Neural cell (in vitro differentiated cells): ENCODE results near the gene PCYT1B. TPM values are rescaled to one million over a fixed set of nuclear protein-coding genes. Genes with fewer than 3 reads are reported as not detected.

Source experiments
- H2AFZ ChIP-seq: fragments of 200-600, 300-800 bp; sonication (generic), shearing (Covaris generic); 2 replicates; pipeline ENCODE4 v1.6.0; 2014; ENCODE audit warnings: low read depth, mild to moderate bottlenecking, antibody characterized with exemption, low read length, moderate library complexity
- H3F3A ChIP-seq: fragments of 200-600 bp; shearing (Covaris generic); 2 replicates; pipeline ENCODE4 v1.6.1; 2016; ENCODE audit warnings: mild to moderate bottlenecking, moderate library complexity, mixed read lengths, antibody characterized with exemption, low read length; ENCODE audit not compliant: insufficient read depth, poor library complexity, severe bottlenecking
- H3K27ac ChIP-seq: fragments of 200-600, 300-800 bp; sonication (generic), shearing (Covaris generic); 2 replicates; pipeline ENCODE4 v1.5.1; 2014; ENCODE audit warnings: mild to moderate bottlenecking, low read length, moderate library complexity
- H3K27me3 ChIP-seq: fragments of 300-800, 200-600 bp; sonication (generic), shearing (Covaris generic); 2 replicates; pipeline ENCODE4 v1.6.0; 2014; ENCODE audit warnings: mild to moderate bottlenecking, low read depth, low read length, moderate library complexity; ENCODE audit not compliant: insufficient read depth
- H3K36me3 ChIP-seq: fragments of 300-800, 200-600 bp; sonication (generic), shearing (Covaris generic); 2 replicates; pipeline ENCODE4 v1.5.1; 2014; ENCODE audit warnings: mild to moderate bottlenecking, antibody characterized with exemption, low read length, moderate library complexity; ENCODE audit not compliant: insufficient read depth
- H3K4me2 ChIP-seq: fragments of 300-800, 200-600 bp; sonication (generic), shearing (Covaris generic); 2 replicates; pipeline ENCODE4 v1.6.0; 2014; ENCODE audit warnings: mild to moderate bottlenecking, low read length
- H3K4me3 ChIP-seq: fragments of 300-800, 200-600 bp; sonication (generic), shearing (Covaris generic); 2 replicates; pipeline ENCODE4 v1.5.1; 2014; ENCODE audit warnings: mild to moderate bottlenecking, low read length, moderate library complexity
- H3K79me2 ChIP-seq: fragments of 200-600 bp; shearing (Covaris generic); replicated peaks from 2 replicates; pipeline ENCODE4 v1.6.0; 2014; ENCODE audit warnings: mild to moderate bottlenecking, low read length, moderate library complexity; ENCODE audit not compliant: insufficient read depth
- H3K9ac ChIP-seq: fragments of 300-800, 200-600 bp; sonication (generic), shearing (Covaris generic); 2 replicates; pipeline ENCODE4 v1.6.1; 2016; ENCODE audit warnings: mild to moderate bottlenecking, low read length, mixed read lengths
- H3K9me2 ChIP-seq: fragments of 200-600 bp; shearing (Covaris generic); 2 replicates; pipeline ENCODE4 v1.6.1; 2016; ENCODE audit warnings: mild to moderate bottlenecking, low read length, mixed read lengths; ENCODE audit not compliant: insufficient read depth
- H3K9me3 ChIP-seq: fragments of 200-600, 300-800 bp; sonication (generic), shearing (Covaris generic); 2 replicates; pipeline ENCODE4 v1.6.1; 2016; ENCODE audit warnings: mild to moderate bottlenecking, mixed run types, low read length, moderate library complexity, mixed read lengths
- H4K20me1 ChIP-seq: fragments of 200-600 bp; shearing (Covaris generic); 2 replicates; pipeline ENCODE4 v1.6.1; 2016; ENCODE audit warnings: mild to moderate bottlenecking, mixed run types; ENCODE audit not compliant: insufficient read depth
- CTCF ChIP-seq: fragments of 450-650 bp; IDR thresholded peaks from 2 replicates; pipeline ENCODE4 v1.5.1; 2014; ENCODE audit warnings: antibody characterized with exemption, mild to moderate bottlenecking, moderate library complexity; ENCODE audit not compliant: poor library complexity, severe bottlenecking
- EZH2 ChIP-seq: fragments of 200-600, 300-800 bp; shearing (Covaris generic), sonication (generic); IDR thresholded peaks from 2 replicates; pipeline ENCODE4 v1.6.1; 2014; ENCODE audit warnings: antibody characterized with exemption, low read length, borderline replicate concordance, mild to moderate bottlenecking; ENCODE audit not compliant: insufficient read depth, poor library complexity, severe bottlenecking
- MXI1 ChIP-seq: fragments of 450-650 bp; conservative IDR thresholded peaks from 2 replicates; pipeline ENCODE4 v1.6.1; 2014; ENCODE audit warnings: antibody characterized with exemption, mild to moderate bottlenecking; ENCODE audit not compliant: poor library complexity, severe bottlenecking
- POLR2AphosphoS5 ChIP-seq: IDR thresholded peaks from 2 replicates; pipeline ENCODE4 v1.6.1; 2012
- RAD21 ChIP-seq: fragments of 450-650 bp; conservative IDR thresholded peaks from 2 replicates; pipeline ENCODE4 v1.6.1; 2014; ENCODE audit warnings: antibody characterized with exemption, mild to moderate bottlenecking, moderate library complexity
- REST ChIP-seq: IDR thresholded peaks from 2 replicates; pipeline ENCODE4 v1.6.1; 2012; ENCODE audit warnings: borderline replicate concordance
- SMC3 ChIP-seq: fragments of 450-650 bp; conservative IDR thresholded peaks from 2 replicates; pipeline ENCODE4 v1.6.1; 2014; ENCODE audit warnings: antibody characterized with exemption, mild to moderate bottlenecking, moderate library complexity; ENCODE audit not compliant: poor library complexity
- TAF1 ChIP-seq: IDR thresholded peaks from 2 replicates; pipeline ENCODE4 v1.6.1; 2012; ENCODE audit warnings: low read depth
- polyA plus RNA-seq: library from polyadenylated mRNA; depleted of rRNA; stranded (reverse); fragments of >200 nt; gene quantifications from 2 replicates; pipeline ENCODE4 v1.2.3, GENCODE V29; 2014

PCYT1B gene
- polyA plus RNA-seq, 1 donor from 2014 or later: 10.6 TPM

GRCh38 chrX:24673424-24673823 lies 26.3 kb upstream of the PCYT1B start:
- H3F3A ChIP-seq: no peaks in the 10 kb centered on the region
- H3K9me2 ChIP-seq: no peaks in the 10 kb centered on the region
- no peaks in the 10 kb centered on the region for H3K27me3 ChIP-seq
- TF ChIP-seq EZH2 (no peak), RAD21 (no peak), CTCF (no peak), MXI1 (no peak), TAF1 (no peak)
- H2AFZ ChIP-seq: no peak overlapping the region
- no peak overlapping the region for H3K4me3 ChIP-seq
- no peak overlapping the region for H3K9ac ChIP-seq
- no peaks in the 10 kb centered on the region for H3K9me3 ChIP-seq
- H3K79me2 ChIP-seq: no peaks in the 10 kb centered on the region
- no peaks in the 10 kb centered on the region for H3K36me3 ChIP-seq
- no peak overlapping the region for H3K27ac ChIP-seq
- no peak overlapping the region for H3K4me2 ChIP-seq
- no peaks in the 10 kb centered on the region for H4K20me1 ChIP-seq

GRCh38 chrX:24672701-24673190 lies 25.6 kb upstream of the PCYT1B start:
- Histone ChIP-seq H3K79me2 (no peaks in the 10 kb centered on the region), H3K4me2 (no peak overlapping the region), H3K9me2 (no peaks in the 10 kb centered on the region), H2AFZ (no peak overlapping the region), H3K27ac (no peak overlapping the region), H3K36me3 (no peaks in the 10 kb centered on the region), H3K9ac (no peak overlapping the region), H3K4me3 (no peak overlapping the region), H3K9me3 (no peaks in the 10 kb centered on the region), H4K20me1 (no peaks in the 10 kb centered on the region), H3F3A (no peaks in the 10 kb centered on the region), H3K27me3 (no peaks in the 10 kb centered on the region)
- TF ChIP-seq EZH2: no peak
- TF ChIP-seq TAF1: no peak
- TF ChIP-seq SMC3: no peak
- no peak for TF ChIP-seq REST
- TF ChIP-seq POLR2AphosphoS5: no peak
- TF ChIP-seq CTCF: no peak
